ENCODE results near the gene LTF.
"Not testable (repeated sequence)": the region's sequence is repeated elsewhere in the genome, so short reads cannot be mapped to it uniquely, and the experiment has no call there.

LTF gene

DNA sequence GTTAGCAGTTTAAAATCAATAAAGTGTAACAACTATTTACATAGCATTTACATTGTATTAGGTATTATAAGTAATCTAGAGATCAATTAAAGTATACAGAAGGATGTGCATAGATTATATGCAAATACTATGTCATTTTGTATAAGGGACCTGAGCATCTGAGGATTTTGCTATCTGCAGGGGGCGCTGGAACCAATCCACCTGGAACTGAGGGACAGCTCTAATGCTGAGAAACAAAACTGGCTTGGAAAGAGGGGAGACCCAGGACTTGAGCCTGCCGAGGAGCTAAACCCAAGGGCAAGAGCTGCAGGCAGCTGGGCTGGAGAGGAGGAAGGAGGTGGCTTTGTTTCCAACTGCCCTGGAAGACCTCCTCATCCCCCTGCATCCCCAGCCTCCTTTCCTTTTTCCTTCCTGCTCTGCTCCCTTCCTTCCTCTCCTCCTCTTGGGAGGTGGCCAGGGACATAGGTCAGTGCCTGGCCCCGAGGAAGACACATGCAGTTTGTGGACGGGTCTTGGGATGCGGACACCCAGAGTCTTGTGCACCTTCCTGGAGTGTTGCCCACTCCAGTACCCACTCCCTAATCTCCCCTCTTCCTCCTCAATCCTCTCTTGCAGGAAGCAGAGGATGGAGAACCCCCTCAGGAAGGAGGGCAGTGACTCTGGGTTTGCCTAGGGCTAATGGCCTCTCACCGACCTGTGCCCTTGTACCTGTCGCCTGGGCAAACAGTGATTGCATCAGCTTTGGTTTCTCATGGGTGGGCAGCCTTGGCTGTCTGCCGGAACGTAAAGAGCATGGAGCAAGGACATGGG, 32.2 kb upstream of the LTF start:
- TF ChIP-seq, protein P1, sequence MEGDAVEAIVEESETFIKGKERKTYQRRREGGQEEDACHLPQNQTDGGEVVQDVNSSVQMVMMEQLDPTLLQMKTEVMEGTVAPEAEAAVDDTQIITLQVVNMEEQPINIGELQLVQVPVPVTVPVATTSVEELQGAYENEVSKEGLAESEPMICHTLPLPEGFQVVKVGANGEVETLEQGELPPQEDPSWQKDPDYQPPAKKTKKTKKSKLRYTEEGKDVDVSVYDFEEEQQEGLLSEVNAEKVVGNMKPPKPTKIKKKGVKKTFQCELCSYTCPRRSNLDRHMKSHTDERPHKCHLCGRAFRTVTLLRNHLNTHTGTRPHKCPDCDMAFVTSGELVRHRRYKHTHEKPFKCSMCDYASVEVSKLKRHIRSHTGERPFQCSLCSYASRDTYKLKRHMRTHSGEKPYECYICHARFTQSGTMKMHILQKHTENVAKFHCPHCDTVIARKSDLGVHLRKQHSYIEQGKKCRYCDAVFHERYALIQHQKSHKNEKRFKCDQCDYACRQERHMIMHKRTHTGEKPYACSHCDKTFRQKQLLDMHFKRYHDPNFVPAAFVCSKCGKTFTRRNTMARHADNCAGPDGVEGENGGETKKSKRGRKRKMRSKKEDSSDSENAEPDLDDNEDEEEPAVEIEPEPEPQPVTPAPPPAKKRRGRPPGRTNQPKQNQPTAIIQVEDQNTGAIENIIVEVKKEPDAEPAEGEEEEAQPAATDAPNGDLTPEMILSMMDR (IDR thresholded peaks at IDR 0.05; ENCODE audit: control insufficient read depth, extremely low read depth, insufficient read depth): peak; percentile 23
- H3K4me3 ChIP-seq (ENCODE audit: low read depth, low read length): no peak overlapping the region
- no peak for DNase-seq (ENCODE audit: low read depth)

DNA sequence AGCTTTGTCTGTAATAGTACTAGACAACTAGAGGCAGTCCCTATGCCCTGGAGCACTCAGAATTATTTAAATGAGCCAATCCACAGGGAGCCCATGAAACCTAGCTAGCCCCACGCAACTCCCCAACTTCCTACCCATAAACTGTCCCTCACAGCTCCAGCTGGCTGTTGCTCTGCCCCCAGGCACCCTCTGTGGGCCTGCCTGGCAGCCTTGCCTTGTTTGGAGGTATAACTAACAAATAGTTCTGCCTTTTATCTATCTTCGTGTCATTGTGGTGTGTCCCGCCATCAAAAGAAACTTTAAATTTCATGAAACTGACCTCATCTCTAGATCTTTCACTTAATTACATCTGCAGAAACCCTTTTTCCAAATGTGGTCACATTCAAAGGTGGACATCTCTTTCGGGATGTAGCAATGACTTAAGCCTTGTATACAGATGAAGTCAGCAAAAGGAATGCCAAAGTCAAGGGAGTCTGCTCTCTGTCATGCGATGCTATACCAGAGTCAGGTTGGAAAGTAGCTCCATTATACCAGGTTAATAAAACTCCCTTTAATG, 31.3 kb upstream of the LTF start:
- no peak for DNase-seq (ENCODE audit: low read depth)
- H3K4me3 ChIP-seq (ENCODE audit: low read depth, low read length): no peak overlapping the region
- TF ChIP-seq, protein P1 (IDR thresholded peaks at IDR 0.05; ENCODE audit: control insufficient read depth, extremely low read depth, insufficient read depth): no peak

DNA sequence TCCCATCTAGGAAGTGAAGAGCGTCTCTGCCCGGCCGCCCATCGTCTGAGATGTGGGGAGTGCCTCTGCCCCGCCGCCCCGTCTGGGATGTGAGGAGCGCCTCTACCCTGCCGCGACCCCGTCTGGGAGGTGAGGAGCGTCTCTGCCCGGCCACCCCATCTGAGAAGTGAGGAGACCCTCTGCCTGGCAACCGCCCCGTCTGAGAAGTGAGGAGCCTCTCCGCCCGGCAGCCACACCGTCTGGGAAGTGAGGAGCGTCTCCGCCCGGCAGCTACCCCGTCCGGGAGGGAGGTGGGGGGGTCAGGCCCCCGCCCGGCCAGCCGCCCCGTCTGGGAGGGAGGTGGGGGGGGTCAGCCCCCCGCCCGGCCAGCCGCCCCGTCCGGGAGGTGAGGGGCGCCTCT, 29.8 kb upstream of the LTF start:
- not testable (repeated sequence) for DNase-seq (ENCODE audit: low read depth); H3K4me3 ChIP-seq (ENCODE audit: low read depth, low read length)

GRCh38 chr3:46492890-46493547, 28.3 kb upstream of the LTF start:
- no peak overlapping the region for H3K4me3 ChIP-seq (ENCODE audit: low read depth, low read length)
- TF ChIP-seq, protein P1 (IDR thresholded peaks at IDR 0.05; ENCODE audit: control insufficient read depth, extremely low read depth, insufficient read depth): no peak
- DNase-seq (ENCODE audit: low read depth): no peak

DNA sequence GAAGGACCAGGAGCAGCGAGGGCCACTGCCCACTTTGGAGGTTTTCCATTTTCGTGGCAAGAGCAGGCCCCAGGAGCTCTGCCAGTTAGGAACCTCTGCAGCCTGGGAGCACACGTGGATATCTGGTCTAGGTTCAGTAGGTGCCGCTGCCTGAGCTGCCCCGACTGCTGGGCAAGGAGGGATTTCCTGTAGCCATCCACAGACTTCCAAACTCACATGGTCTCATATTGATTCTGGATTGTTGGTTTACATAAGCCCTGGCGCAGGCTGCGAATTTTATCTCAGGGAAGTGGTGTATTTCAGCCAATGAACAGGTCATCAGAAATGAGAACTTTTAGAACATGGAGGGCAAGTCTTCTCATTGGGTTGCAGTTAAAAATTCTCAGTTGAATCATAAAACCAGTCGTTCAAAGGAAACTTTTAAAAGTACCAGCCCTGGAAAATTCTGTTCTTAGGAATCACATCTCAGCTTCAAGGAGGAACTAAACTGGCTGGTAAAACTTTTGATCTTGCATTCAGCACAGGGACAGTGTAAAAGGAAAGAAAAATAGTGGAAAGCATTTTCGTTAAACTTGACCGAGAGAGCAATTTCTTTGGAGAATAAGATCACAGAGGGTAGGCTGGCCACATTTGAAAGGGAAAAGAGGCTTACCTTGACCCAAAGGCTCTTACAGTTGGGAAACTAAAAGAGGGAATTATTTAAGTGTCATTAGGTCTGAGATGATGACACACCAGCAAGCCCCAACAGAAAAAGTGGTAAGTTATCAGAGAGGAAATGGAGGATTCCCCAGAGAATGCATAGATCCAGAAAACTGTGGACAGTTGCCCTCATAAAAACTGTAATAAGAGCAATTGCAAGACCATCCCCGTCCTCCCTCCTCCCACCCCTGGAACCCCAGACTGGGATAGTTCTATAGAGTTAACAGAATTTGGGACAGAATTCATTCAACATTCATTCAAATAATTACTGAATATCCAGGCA, 26.7 kb upstream of the LTF start:
- DNase-seq (ENCODE audit: low read depth): no peak
- TF ChIP-seq, protein P1 (IDR thresholded peaks at IDR 0.05; ENCODE audit: control insufficient read depth, extremely low read depth, insufficient read depth): no peak
- H3K4me3 ChIP-seq (ENCODE audit: low read depth, low read length): no peak overlapping the region

- H3K4me3 ChIP-seq (ENCODE audit: low read depth, low read length): no peak overlapping the region
- TF ChIP-seq, protein P1 (IDR thresholded peaks at IDR 0.05; ENCODE audit: control insufficient read depth, extremely low read depth, insufficient read depth): no peak
- no peak for DNase-seq (ENCODE audit: low read depth)
Measured at GRCh38 chr3:46490338-46491084, 25.8 kb upstream of the LTF start.

All from LNCaP clone FGC (cell line).